GM19468 (cell line): ENCODE data around the gene RAD18.

Experiments
- ATAC-seq: cut with Tn5 transposase; IDR thresholded peaks from one replicate; pipeline ENCODE4 v1.9.1; 2021; ENCODE audit warnings: mild to moderate bottlenecking, moderate library complexity, moderate number of reproducible peaks; ENCODE audit not compliant: unreplicated experiment; ENCODE audit errors: extremely low read depth

RAD18 gene

GRCh38 chr3:8911781-8912180 is 51.5 kb downstream of the RAD18 start:
- no peak for ATAC-seq

DNA sequence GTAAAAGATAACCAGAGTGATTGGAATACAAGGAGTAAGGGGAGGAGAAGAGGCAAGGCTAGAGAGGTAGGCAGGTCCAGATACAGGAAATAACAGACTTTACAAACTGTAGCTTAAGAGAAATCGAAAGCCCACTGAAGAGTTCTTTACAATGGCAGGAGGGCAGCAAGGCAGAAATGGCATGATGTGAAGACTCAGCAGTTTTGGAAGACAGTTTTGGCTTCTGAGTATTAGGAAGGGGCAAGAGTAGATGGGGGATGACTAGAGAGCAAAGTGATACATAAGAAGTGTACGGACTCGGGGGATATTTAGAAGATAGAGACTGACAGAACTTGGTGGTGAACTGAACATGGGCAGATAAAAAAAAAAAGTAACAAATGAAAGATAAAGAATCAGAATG is 54.1 kb downstream of the RAD18 start:
- no peak for ATAC-seq

DNA sequence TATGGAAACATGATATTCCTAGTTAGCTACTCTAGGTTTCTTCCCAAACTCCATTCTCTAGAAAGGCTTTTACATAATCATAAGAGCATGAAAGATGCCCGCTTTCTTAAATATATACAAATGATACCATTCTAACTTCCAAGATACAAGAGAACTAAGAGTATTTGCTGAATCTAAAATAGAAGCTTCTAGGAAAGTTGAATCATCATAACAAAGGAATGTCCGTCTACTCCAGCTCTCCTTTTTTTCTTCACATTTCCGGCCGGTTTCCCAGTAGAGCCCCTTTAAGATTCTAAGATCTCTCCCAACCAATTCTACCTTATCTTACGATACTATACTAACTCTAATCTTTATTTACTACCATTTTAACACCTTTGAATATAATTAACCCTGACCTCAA is 60.1 kb downstream of the RAD18 start:
- no peak for ATAC-seq

DNA sequence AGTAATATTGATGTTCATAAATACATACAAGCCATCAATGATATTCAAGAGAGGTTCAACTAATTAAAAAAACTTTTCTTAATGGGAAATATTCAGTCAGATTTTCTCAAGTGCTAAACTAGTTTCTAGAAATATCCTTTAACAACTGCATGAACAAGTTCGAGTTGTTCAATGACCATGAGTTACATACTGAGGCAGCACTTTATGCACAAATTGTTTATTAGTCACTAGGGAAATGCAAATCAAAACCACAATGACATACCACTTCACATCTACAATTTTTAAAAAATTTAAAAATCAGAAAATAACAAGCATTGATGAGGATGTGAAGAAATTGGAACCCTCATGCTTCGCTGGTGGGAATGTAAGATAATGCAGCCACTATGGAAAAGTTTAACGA is 62.4 kb downstream of the RAD18 start:
- no peak for ATAC-seq

GRCh38 chr3:8899876-8900460 is 63.3 kb downstream of the RAD18 start:
- no peak for ATAC-seq

DNA sequence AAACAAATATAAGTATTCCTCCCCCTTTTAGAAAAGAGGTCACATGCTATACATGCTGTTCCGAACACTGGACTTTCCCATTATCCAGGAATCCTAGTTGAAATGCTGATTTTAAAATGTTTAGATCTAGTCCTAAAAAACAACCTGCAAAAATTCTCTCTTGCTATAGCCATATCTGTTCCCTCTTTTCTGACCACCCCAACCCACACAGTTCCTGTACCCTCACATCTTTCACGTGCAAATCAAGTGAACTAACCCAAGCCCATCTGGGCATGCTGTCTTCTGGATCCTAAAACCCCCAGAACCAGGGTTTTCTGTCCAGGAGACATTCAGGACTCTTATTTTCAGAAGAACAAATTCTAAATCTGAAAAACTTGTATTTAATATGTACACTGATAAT is 67.4 kb downstream of the RAD18 start:
- no peak for ATAC-seq

DNA sequence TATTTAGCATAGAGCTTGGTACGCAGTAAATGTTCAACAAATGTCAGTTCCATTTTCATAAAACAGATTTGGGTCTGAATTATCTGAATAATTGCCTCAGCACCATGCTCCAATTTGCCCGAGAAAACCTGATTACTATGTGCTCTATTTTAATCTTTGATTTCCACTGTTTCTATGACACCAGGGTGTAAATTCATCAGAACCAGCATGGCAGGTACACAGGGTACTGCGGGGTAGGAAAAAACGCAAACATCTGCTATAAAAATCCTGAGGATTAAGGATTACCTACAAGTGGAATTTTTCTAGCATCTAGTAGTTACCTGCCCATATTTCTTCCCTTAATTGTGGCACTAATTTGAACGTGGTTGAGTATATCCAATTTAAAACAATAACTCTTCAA is 70.3 kb downstream of the RAD18 start:
- ATAC-seq: no peak

- no peak for ATAC-seq
Observed at GRCh38 chr3:8891774-8892173, 71.5 kb downstream of the RAD18 start.

DNA sequence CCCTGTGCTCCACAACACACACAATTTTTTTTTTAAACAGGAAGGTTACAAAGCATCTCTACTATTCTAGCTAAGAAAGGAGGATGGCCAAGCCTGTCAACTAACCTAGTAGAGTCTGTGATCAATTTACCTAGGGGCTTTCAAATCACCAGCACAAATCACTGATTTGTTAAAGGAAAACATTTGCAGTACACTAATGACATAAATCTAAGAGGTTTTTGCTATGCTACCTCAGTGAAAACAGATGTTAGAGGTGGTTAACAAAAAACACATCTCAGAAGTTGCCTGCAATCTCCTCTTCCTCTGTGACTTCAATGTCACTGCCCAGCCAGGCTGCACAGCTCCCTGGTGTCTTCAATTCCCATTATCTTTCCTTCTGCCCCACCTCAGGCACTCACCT is 72.0 kb downstream of the RAD18 start:
- ATAC-seq: no peak

GRCh38 chr3:8888301-8888915 is 74.9 kb downstream of the RAD18 start:
- ATAC-seq: no peak

DNA sequence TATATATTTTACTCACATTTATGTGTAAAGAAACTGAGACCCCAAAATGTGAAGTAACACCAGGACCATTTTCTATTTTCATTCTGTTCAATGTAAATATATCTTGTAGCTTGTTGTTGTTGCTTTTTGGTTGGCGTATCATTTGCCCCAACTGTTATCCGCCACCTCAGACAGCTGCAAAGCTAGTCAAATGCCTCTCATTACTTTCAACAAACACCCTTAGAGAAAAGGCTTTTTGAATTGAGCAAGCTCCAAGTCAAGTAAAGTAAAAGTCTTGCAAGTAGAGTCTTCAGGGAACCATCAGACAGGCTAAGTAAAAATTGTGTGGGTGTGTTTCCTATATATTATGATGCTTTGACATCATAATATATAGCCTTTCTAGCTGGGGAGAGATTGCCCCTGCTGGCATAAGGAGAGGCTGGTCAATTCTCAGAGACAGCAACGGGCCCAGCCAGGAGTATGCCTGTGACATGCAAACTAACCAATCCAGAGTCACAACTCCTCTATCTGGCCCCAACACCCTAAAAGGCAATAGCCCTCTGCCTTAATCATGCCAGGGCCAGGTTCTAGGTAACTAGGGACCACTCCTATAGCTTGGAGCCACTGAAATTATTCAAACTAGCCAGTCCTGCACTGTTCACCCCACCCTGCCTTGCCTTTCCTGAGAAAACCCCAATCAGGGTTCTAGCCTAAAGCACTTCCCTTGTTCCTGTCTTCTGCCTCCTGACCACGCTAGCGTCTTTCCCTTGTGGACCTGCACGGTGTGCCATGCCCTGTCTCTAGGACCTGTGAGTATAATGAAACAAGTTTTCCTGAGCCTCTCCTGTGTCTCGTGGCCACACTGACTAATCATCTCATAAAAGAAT is 75.6 kb downstream of the RAD18 start:
- ATAC-seq: no peak

- ATAC-seq: no peak
Observed at GRCh38 chr3:8886546-8886945, 76.7 kb downstream of the RAD18 start.

GRCh38 chr3:8885536-8886316 is 77.5 kb downstream of the RAD18 start:
- no peak for ATAC-seq

DNA sequence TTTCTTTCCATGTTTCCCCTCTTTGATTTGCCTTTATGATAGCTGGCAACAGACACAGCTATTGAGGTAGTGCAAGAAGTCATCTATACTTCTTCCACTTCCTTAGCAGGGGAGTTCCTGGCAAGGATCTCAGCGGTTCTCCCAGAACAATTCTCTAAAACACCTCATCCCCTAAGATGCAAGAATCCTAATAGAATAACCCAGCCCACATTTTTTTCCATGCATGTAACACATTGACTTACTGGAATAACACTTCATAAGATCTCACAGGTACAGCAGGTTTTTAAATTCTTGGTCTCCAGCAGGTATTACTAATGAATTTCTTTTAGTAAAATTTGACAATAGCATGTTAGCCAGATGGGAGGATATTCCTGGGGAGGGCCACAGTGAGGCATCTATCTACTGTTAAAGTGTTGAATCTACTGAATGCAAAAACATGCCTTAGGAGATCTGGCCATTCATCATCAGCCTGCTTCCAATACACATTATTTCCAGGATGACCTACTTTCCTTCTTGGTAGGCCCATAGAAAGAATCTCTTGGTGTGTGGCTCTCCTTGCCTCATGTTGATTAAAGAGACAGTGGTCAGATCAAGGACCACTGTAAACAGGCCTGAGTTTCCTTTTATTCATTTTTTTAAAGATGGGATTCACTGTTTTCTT is 78.5 kb downstream of the RAD18 start:
- no peak for ATAC-seq

DNA sequence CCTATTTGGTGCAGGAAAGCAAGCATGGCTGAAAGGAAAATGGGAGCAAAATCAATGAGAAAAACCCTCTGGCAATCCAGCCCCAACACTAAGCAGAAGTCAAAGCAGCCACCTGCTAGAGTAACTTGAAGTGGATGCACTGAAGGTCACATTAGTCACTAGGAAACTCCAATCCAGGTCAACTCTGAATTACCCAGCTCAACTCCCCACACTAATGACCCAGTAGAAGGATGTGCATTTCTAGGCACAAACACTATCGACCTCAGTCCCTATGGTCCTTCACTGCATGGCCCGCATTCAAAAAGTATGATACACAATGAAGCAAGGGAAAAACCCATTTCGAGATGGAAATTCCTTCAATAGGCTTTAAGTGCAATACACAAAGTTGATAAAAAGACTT is 80.6 kb downstream of the RAD18 start:
- ATAC-seq: no peak

DNA sequence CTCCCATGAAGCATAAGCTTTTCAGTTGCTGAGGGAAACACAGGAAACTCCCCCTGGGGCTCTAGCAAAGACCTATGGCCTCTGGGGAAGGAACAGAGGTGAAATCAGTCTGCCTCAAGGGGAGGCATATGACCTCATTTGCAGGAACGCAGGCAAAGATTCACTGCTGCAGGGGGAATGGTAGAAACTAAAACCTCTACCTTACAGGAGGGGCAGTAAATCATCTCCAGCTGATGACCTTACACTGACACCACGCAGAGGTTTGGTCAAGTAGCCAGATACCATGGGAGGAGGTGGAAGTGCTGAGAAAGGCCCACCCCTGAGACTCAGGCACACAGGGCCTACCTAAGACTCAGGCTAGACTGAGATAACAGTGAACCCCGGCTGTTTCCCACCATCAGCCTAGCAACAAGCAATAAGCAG is 81.1 kb downstream of the RAD18 start:
- ATAC-seq: no peak

DNA sequence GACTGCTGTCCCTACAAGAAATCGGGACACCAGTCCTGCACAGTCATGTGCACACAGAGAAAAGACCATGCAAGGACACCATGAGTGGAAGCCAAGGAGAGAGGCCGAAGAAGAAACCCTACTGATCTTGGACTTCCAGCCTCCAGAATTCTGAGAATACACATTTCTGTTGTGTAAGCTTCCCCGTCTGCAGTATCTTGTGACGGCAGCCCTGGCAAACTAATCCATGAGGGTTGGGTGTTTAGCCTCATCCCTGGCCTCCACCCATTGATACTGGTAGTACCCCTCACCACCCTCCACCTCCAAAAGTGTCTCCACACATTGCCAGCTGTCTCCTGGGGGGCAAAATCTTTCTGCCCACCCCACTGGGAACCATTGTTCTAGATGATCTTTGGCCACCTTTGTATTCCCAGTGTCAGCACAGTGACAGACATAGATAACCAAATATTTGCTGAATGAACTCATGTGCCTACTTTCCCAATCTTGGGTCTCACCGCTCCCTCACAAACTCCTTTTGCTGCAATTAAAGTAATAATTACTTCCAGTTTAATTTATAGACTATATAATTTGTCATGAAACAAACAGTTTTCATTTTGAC is 83.8 kb downstream of the RAD18 start:
- ATAC-seq: no peak

DNA sequence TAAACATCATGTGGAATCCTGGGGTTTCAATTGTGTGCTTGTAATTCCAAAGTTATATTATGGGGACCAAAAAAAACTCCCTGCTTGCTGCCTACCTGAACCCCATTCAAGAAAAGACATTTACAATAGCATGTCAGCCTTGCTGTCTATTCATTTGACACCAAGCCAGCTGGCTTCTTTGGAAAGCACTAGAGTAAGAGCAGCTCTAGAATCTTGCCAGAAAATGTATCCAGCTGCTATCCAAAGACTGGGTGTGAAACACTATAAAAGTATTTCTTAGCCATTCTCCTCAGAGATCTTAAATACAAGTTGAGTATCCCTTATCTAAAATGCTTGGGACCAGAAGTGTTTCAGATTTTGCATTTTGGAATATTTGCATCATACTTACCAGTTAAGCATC is 87.4 kb downstream of the RAD18 start:
- ATAC-seq: no peak

GRCh38 chr3:8873740-8874139 is 89.5 kb downstream of the RAD18 start:
- no peak for ATAC-seq

GRCh38 chr3:8872261-8872660 is 91.0 kb downstream of the RAD18 start:
- ATAC-seq: no peak
